Esophagus squamous epithelium (tissue), 5 donors: ENCODE measurements around the gene ELMO1. TPM values are rescaled to one million over a fixed set of nuclear protein-coding genes. Genes with fewer than 3 reads are reported as not detected.

Experiments used
- DNase-seq: peaks from one replicate; lab custom pipeline; 2025; lab: John Stamatoyannopoulos, UW
- H3K27ac ChIP-seq, 4 donors: fragments of 200-600 bp; sonication (generic); one replicate each; pipeline ENCODE4 v1.5.1; 2016 to 2019; ENCODE audit warnings: mild to moderate bottlenecking in 1 of 4
- H3K27me3 ChIP-seq, 4 donors: fragments of 200-600 bp; sonication (generic); 1 replicate in 3 of 4; 2 replicates in 1 of 4; pipeline versions ENCODE4 v1.5.1 to v1.6.0; 2017 to 2021; ENCODE audit warnings: antibody characterized with exemption in 1 of 4
- H3K36me3 ChIP-seq, 3 donors: fragments of 200-600 bp; sonication (generic); one replicate each; pipeline ENCODE4 v1.5.1; 2016 to 2019
- H3K4me1 ChIP-seq, 3 donors: fragments of 200-600 bp; sonication (generic); one replicate each; pipeline ENCODE4 v1.5.1; 2017 to 2019
- H3K4me3 ChIP-seq, 4 donors: fragments of 200-600 bp; sonication (generic); 1 replicate in 3 of 4; 2 replicates in 1 of 4; pipeline ENCODE4 v1.5.1; 2016 to 2019; ENCODE audit warnings: mild to moderate bottlenecking in 2 of 4, moderate library complexity in 1 of 4
- H3K9me3 ChIP-seq, 3 donors: fragments of 200-600 bp; sonication (generic); one replicate each; pipeline ENCODE4 v1.5.1; 2016 to 2019
- POLR2A ChIP-seq, 4 donors: fragments of 450-650 bp; IDR thresholded peaks; one replicate each; pipeline ENCODE4 v1.6.1; 2017; ENCODE audit warnings: antibody characterized with exemption in 4 of 4, mild to moderate bottlenecking in 4 of 4, moderate library complexity in 3 of 4
- WGBS, 2 donors: methylation state at CpG; one replicate each; pipeline ENCODE4 v1.1.5; 2018; 5-methylcytosine and 5-hydroxymethylcytosine counted together
- intact Hi-C: fragments of 100-400 bp; cut with DNase I; formaldehyde crosslinking; loops from one replicate; pipeline ENCODE4 v1.15.0; 2022
- total RNA-seq, 4 donors: library from RNA; depleted of rRNA; stranded (reverse); fragments of >200 nt; gene quantifications; one replicate each; pipeline ENCODE4 v1.1.0, GENCODE V29; 2016
- TF ChIP-seq, protein P1 (sequence below), 6 experiments: fragments of 450-650 bp in 4 of 6; fragments of 200-600 bp in 2 of 6; sonication (generic) in 2 of 6; IDR thresholded peaks; one replicate each; pipeline ENCODE4 v1.5.1; 2016 to 2019; ENCODE audit warnings: antibody characterized with exemption in 6 of 6, mild to moderate bottlenecking in 4 of 6, moderate library complexity in 4 of 6
- donor health status: DM: yes; HTN: yes; CAD: no.

Gene ELMO1
- total RNA-seq, 4 donors from 2014 or later = 0.68 to 36.6 (median 11.8) TPM

DNA sequence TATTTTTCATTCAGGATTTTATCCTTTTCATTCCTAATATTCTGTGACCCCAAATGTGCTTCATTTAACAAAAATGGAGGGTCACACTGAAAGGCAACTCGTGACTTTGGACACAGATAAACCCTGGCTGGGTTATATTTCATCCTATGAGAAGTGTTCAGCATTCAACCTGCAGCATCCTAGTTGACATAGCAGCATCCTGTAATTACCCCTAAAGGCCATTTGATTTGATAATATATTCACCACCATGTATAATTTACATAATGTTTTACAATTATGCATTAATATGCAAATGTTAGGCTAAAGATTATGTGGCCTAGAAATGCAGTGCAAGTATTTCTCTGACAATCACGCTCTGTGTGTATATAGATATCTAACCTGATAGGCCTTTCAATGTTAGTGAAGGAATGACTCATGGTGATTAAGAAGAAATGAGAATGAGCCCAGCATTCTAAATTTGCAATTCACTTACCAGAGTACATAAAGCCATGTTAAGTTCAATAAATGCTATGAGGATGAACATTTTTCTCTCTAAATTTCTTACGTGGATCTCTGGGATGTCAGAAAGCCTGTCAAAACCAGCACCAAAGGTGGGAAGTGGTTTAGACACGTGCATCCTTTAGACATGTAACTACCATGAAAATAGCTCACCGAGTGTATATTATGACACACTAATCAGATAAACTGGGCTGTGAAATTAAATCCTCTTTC lies 386.7 kb downstream of the ELMO1 start:
- no peak for DNase-seq
- Histone ChIP-seq H3K9me3 (no peaks in the 10 kb centered on the region), H3K4me1 (peaks cover 0 to 14% (median 5%) of the 10 kb centered on the region in 3 donors), H3K27me3 (no peaks in the 10 kb centered on the region), H3K4me3 (no peak overlapping the region), H3K27ac (no peak overlapping the region), H3K36me3 (no peaks in the 10 kb centered on the region)
- intact Hi-C loops = no loop called here
- WGBS, 2 donors = 42 to 63% methylated on average over 5 of the region's 5 CpGs
- TF ChIP-seq, protein P1, sequence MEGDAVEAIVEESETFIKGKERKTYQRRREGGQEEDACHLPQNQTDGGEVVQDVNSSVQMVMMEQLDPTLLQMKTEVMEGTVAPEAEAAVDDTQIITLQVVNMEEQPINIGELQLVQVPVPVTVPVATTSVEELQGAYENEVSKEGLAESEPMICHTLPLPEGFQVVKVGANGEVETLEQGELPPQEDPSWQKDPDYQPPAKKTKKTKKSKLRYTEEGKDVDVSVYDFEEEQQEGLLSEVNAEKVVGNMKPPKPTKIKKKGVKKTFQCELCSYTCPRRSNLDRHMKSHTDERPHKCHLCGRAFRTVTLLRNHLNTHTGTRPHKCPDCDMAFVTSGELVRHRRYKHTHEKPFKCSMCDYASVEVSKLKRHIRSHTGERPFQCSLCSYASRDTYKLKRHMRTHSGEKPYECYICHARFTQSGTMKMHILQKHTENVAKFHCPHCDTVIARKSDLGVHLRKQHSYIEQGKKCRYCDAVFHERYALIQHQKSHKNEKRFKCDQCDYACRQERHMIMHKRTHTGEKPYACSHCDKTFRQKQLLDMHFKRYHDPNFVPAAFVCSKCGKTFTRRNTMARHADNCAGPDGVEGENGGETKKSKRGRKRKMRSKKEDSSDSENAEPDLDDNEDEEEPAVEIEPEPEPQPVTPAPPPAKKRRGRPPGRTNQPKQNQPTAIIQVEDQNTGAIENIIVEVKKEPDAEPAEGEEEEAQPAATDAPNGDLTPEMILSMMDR (IDR thresholded peaks at IDR 0.05) = no peak
- no peak for TF ChIP-seq POLR2A (IDR thresholded peaks at IDR 0.05)

DNA sequence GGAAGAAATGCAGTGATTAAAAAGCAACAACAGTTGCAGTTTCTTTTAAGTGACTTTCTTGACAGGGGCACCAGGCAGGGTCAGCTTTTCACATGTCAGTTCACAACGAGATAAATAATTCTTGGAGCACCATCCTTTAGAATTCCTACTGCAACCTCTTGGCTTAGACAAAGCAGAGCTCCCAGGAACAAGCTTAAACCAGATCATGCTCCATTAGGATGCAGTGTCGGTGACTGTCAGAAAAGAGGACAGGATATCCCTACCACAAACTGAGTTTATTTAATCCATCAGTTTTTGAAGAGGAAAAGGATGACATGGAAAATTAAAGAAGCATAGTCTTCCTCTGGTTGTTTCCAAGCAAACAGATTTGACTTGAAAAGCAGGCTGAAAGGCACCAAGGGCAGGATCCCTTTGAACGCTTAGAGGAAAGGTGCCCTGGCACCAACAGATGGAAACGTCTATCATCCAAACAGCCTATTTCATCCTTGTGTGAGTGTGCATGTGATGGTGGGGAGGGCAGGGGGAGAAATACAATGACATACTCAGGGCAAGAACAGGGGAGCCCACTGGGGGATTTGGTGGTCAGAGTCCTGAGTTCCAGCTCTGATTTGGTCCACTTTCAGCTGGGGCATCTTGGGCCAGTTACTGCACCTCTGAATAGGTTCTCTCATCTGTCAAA lies 392.3 kb downstream of the ELMO1 start:
- no peak for TF ChIP-seq POLR2A (IDR thresholded peaks at IDR 0.05)
- TF ChIP-seq, protein P1 (IDR thresholded peaks at IDR 0.05) = no peak
- 59 to 73% methylated on average over 4 of the region's 4 CpGs for WGBS, 2 donors
- Histone ChIP-seq H3K4me1 (no peaks in the 10 kb centered on the region), H3K27ac (no peak overlapping the region), H3K9me3 (no peaks in the 10 kb centered on the region), H3K36me3 (no peaks in the 10 kb centered on the region), H3K4me3 (no peak overlapping the region), H3K27me3 (no peaks in the 10 kb centered on the region)
- DNase-seq = no peak
- intact Hi-C loops = no loop called here

DNA sequence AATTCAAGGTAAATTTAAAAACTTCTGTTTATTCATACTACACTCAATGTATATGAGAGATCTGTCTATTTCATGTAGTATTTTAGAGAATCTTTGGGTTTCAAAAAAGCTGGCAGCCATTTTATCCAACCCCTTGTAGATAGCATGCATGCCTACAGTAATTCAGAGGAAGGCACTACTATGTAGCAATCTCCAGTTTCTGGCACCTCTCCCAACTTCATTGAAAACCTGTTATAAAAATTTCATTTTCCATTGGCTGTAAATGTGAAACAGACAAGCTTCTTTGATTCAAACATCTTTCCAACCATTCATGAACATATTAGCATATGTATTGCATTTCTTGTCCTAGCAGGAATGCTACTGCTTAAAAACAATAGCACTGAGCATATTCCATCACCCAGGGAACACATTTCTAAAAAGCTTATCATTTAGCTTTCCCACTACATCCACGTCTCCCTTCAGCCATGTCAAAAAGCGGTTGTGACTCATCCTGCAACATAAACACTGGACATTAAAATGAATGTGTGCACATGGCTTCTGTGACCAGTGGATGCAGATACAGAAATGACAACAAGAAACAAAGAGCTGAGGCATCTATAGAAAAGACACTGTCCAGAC lies 393.9 kb downstream of the ELMO1 start:
- Histone ChIP-seq H3K4me3 (no peak overlapping the region), H3K27me3 (no peaks in the 10 kb centered on the region), H3K4me1 (no peaks in the 10 kb centered on the region), H3K27ac (no peak overlapping the region), H3K9me3 (no peaks in the 10 kb centered on the region), H3K36me3 (no peaks in the 10 kb centered on the region)
- DNase-seq = no peak
- no peak for TF ChIP-seq POLR2A (IDR thresholded peaks at IDR 0.05)
- TF ChIP-seq, protein P1 (IDR thresholded peaks at IDR 0.05) = no peak
- WGBS, 2 donors = 45 to 65% methylated on average over 2 of the region's 2 CpGs
- intact Hi-C loops = no loop called here

DNA sequence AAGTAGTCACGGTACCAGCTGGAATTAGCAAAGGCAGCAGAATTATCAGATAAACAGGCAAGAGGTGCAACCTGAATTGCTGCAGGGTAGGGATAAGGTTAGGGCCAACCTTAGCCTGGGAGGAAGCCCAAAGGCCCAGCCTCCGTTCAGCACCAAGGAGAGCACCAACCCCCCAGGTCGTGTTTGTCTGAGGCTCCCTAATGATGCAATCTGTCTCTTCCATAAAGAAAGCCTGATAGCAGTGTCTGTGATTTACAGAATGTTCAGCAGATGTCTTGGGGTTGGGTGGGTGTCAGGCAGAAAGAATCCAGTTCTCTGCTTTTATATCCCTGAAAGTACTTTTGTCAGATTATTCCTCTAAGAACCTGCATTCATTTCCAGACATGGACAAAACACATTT lies 396.0 kb downstream of the ELMO1 start:
- intact Hi-C loops = no loop called here
- 36 to 39% methylated on average over 3 of the region's 3 CpGs for WGBS, 2 donors
- H3K9me3 ChIP-seq = no peaks in the 10 kb centered on the region
- no peak overlapping the region for H3K27ac ChIP-seq
- H3K4me3 ChIP-seq = no peak overlapping the region
- H3K4me1 ChIP-seq = no peaks in the 10 kb centered on the region
- no peaks in the 10 kb centered on the region for H3K36me3 ChIP-seq
- TF ChIP-seq, protein P1 (IDR thresholded peaks at IDR 0.05) = no peak
- DNase-seq = no peak
- no peaks in the 10 kb centered on the region for H3K27me3 ChIP-seq

DNA sequence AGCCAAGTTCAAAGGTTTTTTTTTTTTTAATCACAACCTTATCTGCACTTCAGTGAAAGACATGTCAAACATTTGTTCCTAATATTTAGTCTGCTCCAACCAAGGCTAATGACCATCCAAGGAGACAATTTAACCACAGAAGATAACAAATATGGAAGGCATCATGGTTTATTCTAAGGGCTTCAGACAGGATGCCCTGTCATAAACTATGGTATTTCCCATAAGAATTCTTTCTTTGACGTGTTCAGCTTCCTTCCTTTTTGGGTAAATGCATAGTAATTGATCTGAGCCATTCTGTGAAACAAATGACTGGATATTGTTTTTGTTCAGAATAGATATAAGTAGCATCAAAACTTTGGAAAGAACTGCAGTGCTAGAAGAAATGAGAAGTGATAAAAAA lies 397.9 kb downstream of the ELMO1 start:
- intact Hi-C loops = no loop called here
- Histone ChIP-seq H3K4me3 (no peak overlapping the region), H3K27ac (no peak overlapping the region), H3K36me3 (no peaks in the 10 kb centered on the region), H3K4me1 (peaks cover 0 to 7% (median 5%) of the 10 kb centered on the region in 3 donors), H3K9me3 (no peaks in the 10 kb centered on the region), H3K27me3 (no peaks in the 10 kb centered on the region)
- no peak for DNase-seq
- 52 to 68% methylated on average over 1 of the region's 1 CpG for WGBS, 2 donors
- no peak for TF ChIP-seq POLR2A (IDR thresholded peaks at IDR 0.05)
- TF ChIP-seq, protein P1 (IDR thresholded peaks at IDR 0.05) = no peak
